Mucosa of stomach (tissue), 1 donor: ENCODE data around the gene EIF2A.
"Not testable (repeated sequence)": the region's sequence is repeated elsewhere in the genome, so short reads cannot be mapped to it uniquely, and the experiment has no call there.

Experiments used
- H3K27me3 ChIP-seq: one replicate; pipeline ENCODE4 v1.7.0; 2013; ENCODE audit warnings: mild to moderate bottlenecking, low read length; ENCODE audit not compliant: control insufficient read depth, insufficient read depth
- H3K36me3 ChIP-seq: one replicate; pipeline ENCODE4 v1.7.0; 2013; ENCODE audit warnings: low read length; ENCODE audit not compliant: control insufficient read depth, insufficient read depth
- H3K4me1 ChIP-seq: one replicate; pipeline ENCODE4 v1.7.0; 2013; ENCODE audit warnings: mild to moderate bottlenecking, low read length; ENCODE audit not compliant: control insufficient read depth, insufficient read depth
- H3K4me3 ChIP-seq: one replicate; pipeline ENCODE4 v1.7.0; 2013; ENCODE audit warnings: low read length
- H3K9ac ChIP-seq: one replicate; pipeline ENCODE4 v1.7.0; 2013; ENCODE audit warnings: mild to moderate bottlenecking, low read length, moderate library complexity
- H3K9me3 ChIP-seq: one replicate; pipeline ENCODE4 v1.7.0; 2013; ENCODE audit warnings: mild to moderate bottlenecking, low read length, moderate library complexity; ENCODE audit not compliant: control insufficient read depth
- donor health status: Pancreatic carcinoma.

The EIF2A gene

GRCh38 chr3:150546226-150547044, at the start of gene EIF2A, which contains the start of gene SERP1:
TSS of gene EIF2A (plus strand) at chr3:150546787. CDS start at chr3:150546803, 16 bp downstream.
TSS of gene SERP1 (minus strand) at chr3:150546496. CDS start at chr3:150546135, 361 bp downstream.
- Histone ChIP-seq H3K9ac (peak within 1 kb of the TSS; percentile 94), H3K4me1 (peaks cover 12% of the 10 kb centered on the region), H3K4me3 (peak within 1 kb of the TSS; percentile 64), H3K27me3 (no peaks in the 10 kb centered on the region), H3K9me3 (no peaks in the 10 kb centered on the region), H3K36me3 (no peaks in the 10 kb centered on the region)

- H3K4me1 ChIP-seq: no peaks in the 10 kb centered on the region
- no peaks in the 10 kb centered on the region for H3K27me3 ChIP-seq
- H3K9me3 ChIP-seq: no peaks in the 10 kb centered on the region
- no peak overlapping the region for H3K9ac ChIP-seq
- H3K36me3 ChIP-seq: no peaks in the 10 kb centered on the region
- H3K4me3 ChIP-seq: no peak overlapping the region
Measured at GRCh38 chr3:150497956-150498355, 48.6 kb upstream of the EIF2A start.

GRCh38 chr3:150500960-150501359, 45.6 kb upstream of the EIF2A start:
- H3K9me3 ChIP-seq, H3K27me3 ChIP-seq, H3K4me3 ChIP-seq, H3K4me1 ChIP-seq, H3K9ac ChIP-seq, H3K36me3 ChIP-seq: not testable (repeated sequence)

GRCh38 chr3:150503402-150504099, 43.0 kb upstream of the EIF2A start:
- Histone ChIP-seq H3K9ac (no peak overlapping the region), H3K36me3 (no peaks in the 10 kb centered on the region), H3K9me3 (no peaks in the 10 kb centered on the region), H3K27me3 (no peaks in the 10 kb centered on the region), H3K4me1 (no peaks in the 10 kb centered on the region), H3K4me3 (no peak overlapping the region)

- H3K4me3 ChIP-seq: no peak overlapping the region
Measured at GRCh38 chr3:150504483-150504882, 42.1 kb upstream of the EIF2A start.

GRCh38 chr3:150508401-150508800, 38.2 kb upstream of the EIF2A start:
- no peaks in the 10 kb centered on the region for H3K36me3 ChIP-seq
- H3K9ac ChIP-seq: no peak overlapping the region
- no peaks in the 10 kb centered on the region for H3K9me3 ChIP-seq
- H3K4me3 ChIP-seq: no peak overlapping the region
- H3K4me1 ChIP-seq: no peaks in the 10 kb centered on the region
- no peaks in the 10 kb centered on the region for H3K27me3 ChIP-seq

More at GRCh38 chr3:150504483-150504882, 42.1 kb upstream of the EIF2A start:
- Histone ChIP-seq H3K27me3 (no peaks in the 10 kb centered on the region), H3K36me3 (no peaks in the 10 kb centered on the region), H3K9me3 (no peaks in the 10 kb centered on the region), H3K4me1 (no peaks in the 10 kb centered on the region), H3K9ac (no peak overlapping the region)

- Histone ChIP-seq H3K9me3 (no peaks in the 10 kb centered on the region), H3K36me3 (no peaks in the 10 kb centered on the region), H3K27me3 (no peaks in the 10 kb centered on the region), H3K4me1 (no peaks in the 10 kb centered on the region), H3K4me3 (no peak overlapping the region), H3K9ac (no peak overlapping the region)
Measured at GRCh38 chr3:150509780-150510179, 36.8 kb upstream of the EIF2A start.

GRCh38 chr3:150511122-150511821, 35.3 kb upstream of the EIF2A start:
- Histone ChIP-seq H3K9me3 (no peaks in the 10 kb centered on the region), H3K9ac (no peak overlapping the region), H3K36me3 (no peaks in the 10 kb centered on the region), H3K27me3 (no peaks in the 10 kb centered on the region), H3K4me1 (no peaks in the 10 kb centered on the region), H3K4me3 (no peak overlapping the region)

GRCh38 chr3:150515210-150515609, 31.4 kb upstream of the EIF2A start:
- Histone ChIP-seq H3K9ac (no peak overlapping the region), H3K9me3 (no peaks in the 10 kb centered on the region), H3K27me3 (no peaks in the 10 kb centered on the region), H3K4me3 (no peak overlapping the region), H3K4me1 (no peaks in the 10 kb centered on the region), H3K36me3 (no peaks in the 10 kb centered on the region)

GRCh38 chr3:150519026-150519425, 27.6 kb upstream of the EIF2A start:
- Histone ChIP-seq H3K36me3 (no peaks in the 10 kb centered on the region), H3K9ac (no peak overlapping the region), H3K27me3 (no peaks in the 10 kb centered on the region), H3K4me3 (no peak overlapping the region), H3K9me3 (no peaks in the 10 kb centered on the region), H3K4me1 (no peaks in the 10 kb centered on the region)

GRCh38 chr3:150520408-150520807, 26.2 kb upstream of the EIF2A start:
- H3K27me3 ChIP-seq: no peaks in the 10 kb centered on the region
- no peaks in the 10 kb centered on the region for H3K4me1 ChIP-seq
- H3K4me3 ChIP-seq: no peak overlapping the region
- H3K9ac ChIP-seq: no peak overlapping the region
- no peaks in the 10 kb centered on the region for H3K9me3 ChIP-seq
- no peaks in the 10 kb centered on the region for H3K36me3 ChIP-seq

GRCh38 chr3:150521463-150521862, 25.1 kb upstream of the EIF2A start:
- no peaks in the 10 kb centered on the region for H3K36me3 ChIP-seq
- no peak overlapping the region for H3K4me3 ChIP-seq
- no peaks in the 10 kb centered on the region for H3K4me1 ChIP-seq
- H3K9me3 ChIP-seq: no peaks in the 10 kb centered on the region
- no peak overlapping the region for H3K9ac ChIP-seq
- no peaks in the 10 kb centered on the region for H3K27me3 ChIP-seq
